Spleen (tissue), 7 donors: ENCODE measurements around the gene KLHL41.

Experiments used
- CTCF ChIP-seq, 11 experiments: fragments of 200-600 bp in 7 of 11; fragments of 450-650 bp in 4 of 11; sonication (generic) in 4 of 11; IDR thresholded peaks in 8 of 11; conservative IDR thresholded peaks in 3 of 11; 1 replicate in 7 of 11; 2 replicates in 4 of 11; pipeline versions ENCODE4 v1.4.0 to v1.8.0; 2016 to 2021; ENCODE audit warnings: antibody characterized with exemption in 11 of 11, inconsistent platforms in 4 of 11, mild to moderate bottlenecking in 1 of 11
- POLR2A ChIP-seq, 3 donors: fragments of 450-650 bp; IDR thresholded peaks; one replicate each; pipeline ENCODE4 v1.5.1; 2017; ENCODE audit warnings: antibody characterized with exemption in 3 of 3, mild to moderate bottlenecking in 1 of 3
- donor health status: DM: no; HTN: no; CAD: no; lungs with moderate emphysema.
- donor health status: DM: no; HTN: no; CAD: no.
- donor health status: DM: no; HTN: no; CAD: no.

- TF ChIP-seq CTCF (IDR thresholded peaks at IDR 0.05 in 8 of 11, conservative IDR thresholded peaks at IDR 0.05 in 3 of 11) = no peak
- no peak for TF ChIP-seq POLR2A (IDR thresholded peaks at IDR 0.05)
Observed at GRCh38 chr2:169468841-169469240, 40.7 kb upstream of the KLHL41 start.
